CD4-positive, alpha-beta T cell (primary cell): Measurements from ENCODE around the gene DOHH. TPM values are rescaled to one million over a fixed set of nuclear protein-coding genes. Genes with fewer than 3 reads are reported as not detected.

Experiments used
- ATAC-seq: fragments of 200-7000 bp; cut with Tn5 transposase; one replicate; pipeline ENCODE4 v1.10.0; 2022; ENCODE audit warnings: mild to moderate bottlenecking; ENCODE audit not compliant: poor library complexity
- CTCF ChIA-PET: fragments of 350-600 bp; sonication (Branson Sonifier 250); formaldehyde crosslinking; loops from one replicate; lab custom pipeline; 2021; ENCODE audit warnings: antibody characterized with exemption, inconsistent platforms; lab: Charles Lee
- POLR2A ChIA-PET: fragments of 350-600 bp; sonication (Branson Sonifier 250); formaldehyde crosslinking; loops from one replicate; lab custom pipeline; 2021; ENCODE audit warnings: antibody characterized with exemption, inconsistent platforms; lab: Charles Lee
- DNase-seq, 14 experiments: peaks; one replicate each; pipeline ENCODE4 v3.0.0-alpha.2; 2013 to 2020; ENCODE audit warnings: mixed read lengths in 2 of 14
- H3K27ac ChIP-seq, 2 donors: one replicate each; pipeline versions ENCODE4 v1.5.1 to v1.7.0; 2013; ENCODE audit warnings: low read length in 2 of 2, low read depth in 1 of 2, mild to moderate bottlenecking in 1 of 2
- H3K27me3 ChIP-seq, 2 experiments: 1 replicate in 1 of 2; 2 replicates in 1 of 2; pipeline versions ENCODE4 v1.6.1 to v1.7.0; 2013; ENCODE audit warnings: low read length in 2 of 2, control low read depth in 1 of 2, mild to moderate bottlenecking in 1 of 2, moderate library complexity in 1 of 2; ENCODE audit not compliant: insufficient read depth in 2 of 2, control insufficient read depth in 1 of 2
- H3K36me3 ChIP-seq: one replicate; pipeline ENCODE4 v1.6.1; 2013; ENCODE audit warnings: low read length, control low read depth; ENCODE audit not compliant: insufficient read depth
- H3K4me1 ChIP-seq: one replicate; pipeline ENCODE4 v1.6.1; 2013; ENCODE audit warnings: low read length, control low read depth; ENCODE audit not compliant: insufficient read depth
- H3K4me3 ChIP-seq: one replicate; pipeline ENCODE4 v1.5.1; 2013; ENCODE audit warnings: mild to moderate bottlenecking, low read length, moderate library complexity
- H3K9me3 ChIP-seq, 2 experiments: 1 replicate in 1 of 2; 2 replicates in 1 of 2; pipeline versions ENCODE4 v1.6.1 to v1.7.0; 2013; ENCODE audit warnings: low read length in 2 of 2, mild to moderate bottlenecking in 2 of 2, control low read depth in 1 of 2, moderate library complexity in 1 of 2; ENCODE audit not compliant: control insufficient read depth in 1 of 2, insufficient read depth in 1 of 2
- H3K27ac Mint-ChIP-seq: one replicate; pipeline ENCODE4 v1.8.0; 2020; ENCODE audit warnings: mixed read lengths
- H3K27me3 Mint-ChIP-seq: one replicate; pipeline ENCODE4 v1.8.0; 2021; ENCODE audit warnings: mixed read lengths
- H3K36me3 Mint-ChIP-seq: one replicate; pipeline ENCODE4 v1.8.0; 2021; ENCODE audit warnings: low read depth, mixed read lengths
- H3K4me1 Mint-ChIP-seq: one replicate; pipeline ENCODE4 v1.8.0; 2021; ENCODE audit warnings: low read depth, mixed read lengths
- H3K4me3 Mint-ChIP-seq: one replicate; pipeline ENCODE4 v1.8.0; 2020; ENCODE audit warnings: mild to moderate bottlenecking, mixed read lengths
- H3K9me3 Mint-ChIP-seq: one replicate; pipeline ENCODE4 v1.8.0; 2020; ENCODE audit warnings: mixed read lengths
- CTCF ChIP-seq: fragments of 200-600 bp; IDR thresholded peaks from one replicate; pipeline ENCODE4 v1.8.0; 2022; ENCODE audit warnings: antibody characterized with exemption, mild to moderate bottlenecking
- intact Hi-C, 2 experiments: fragments of 100-400 bp; cut with DNase I in 1 of 2; cut with micrococcal nuclease in 1 of 2; formaldehyde crosslinking; loops; one replicate each; pipeline versions ENCODE4 v1.15.1 to v1.9.0; 2023 to 2025; cut with DNase I, micrococcal nuclease
- total RNA-seq, 174 experiments: library from RNA in 2 of 174; stranded (reverse) in 2 of 174; gene quantifications; one replicate each; pipeline ENCODE4 v1.2.3 and lab custom pipeline; 2021 to 2026

DOHH gene
- total RNA-seq, 2 experiments from 2014 or later = 3.9 to 4.7 TPM

GRCh38 chr19:3444695-3445234 lies 55.7 kb downstream of the DOHH start:
- Mint-ChIP-seq H3K9me3 (no peaks in the 10 kb centered on the region), H3K4me3 (no peak overlapping the region), H3K27me3 (no peaks in the 10 kb centered on the region), H3K27ac (no peak overlapping the region), H3K36me3 (peaks cover 10% of the 10 kb centered on the region), H3K4me1 (peaks cover 4% of the 10 kb centered on the region)
- ChIA-PET CTCF (no interaction called here), POLR2A (interaction anchor here (0.9 kb wide), 1 partner anchor 10 kb away, joined by 3 read pairs; no protein-coding TSS in a partner anchor)
- DNase-seq (no peak), ATAC-seq (no peak)
- Histone ChIP-seq H3K4me1 (peaks cover 4% of the 10 kb centered on the region), H3K27ac (no peak overlapping the region), H3K9me3 (no peaks in the 10 kb centered on the region), H3K4me3 (no peak overlapping the region), H3K36me3 (peaks cover 27% of the 10 kb centered on the region), H3K27me3 (no peaks in the 10 kb centered on the region)
- intact Hi-C loops = no loop called here
- no peak for TF ChIP-seq CTCF

- ChIA-PET CTCF (no interaction called here), POLR2A (interaction anchor here (0.9 to 1.2 kb wide), 2 partner anchors 9 to 56 kb away, joined by 3 read pairs; partner anchors contain the start of gene DOHH)
- H3K36me3 Mint-ChIP-seq = peaks cover 10% of the 10 kb centered on the region
- no peak for TF ChIP-seq CTCF
- H3K4me3 Mint-ChIP-seq = no peak overlapping the region
- H3K27ac ChIP-seq = no peak overlapping the region
- H3K4me1 Mint-ChIP-seq = peaks cover 5% of the 10 kb centered on the region
- peaks cover 24% of the 10 kb centered on the region for H3K36me3 ChIP-seq
- no peak for ATAC-seq
- H3K27me3 Mint-ChIP-seq = no peaks in the 10 kb centered on the region
- H3K27me3 ChIP-seq = no peaks in the 10 kb centered on the region
- DNase-seq = no peak
- intact Hi-C loops = no loop called here
- peaks cover 4% of the 10 kb centered on the region for H3K4me1 ChIP-seq
- H3K4me3 ChIP-seq = no peak overlapping the region
- H3K9me3 ChIP-seq = no peaks in the 10 kb centered on the region
- no peak overlapping the region for H3K27ac Mint-ChIP-seq
- no peaks in the 10 kb centered on the region for H3K9me3 Mint-ChIP-seq
Measured at GRCh38 chr19:3443840-3444694, 56.4 kb downstream of the DOHH start.

- Histone ChIP-seq H3K27ac (no peak overlapping the region), H3K36me3 (peaks cover 17% of the 10 kb centered on the region), H3K9me3 (no peaks in the 10 kb centered on the region), H3K4me1 (peaks cover 4% of the 10 kb centered on the region), H3K27me3 (no peaks in the 10 kb centered on the region), H3K4me3 (no peak overlapping the region)
- Mint-ChIP-seq H3K9me3 (no peaks in the 10 kb centered on the region), H3K27ac (no peak overlapping the region), H3K36me3 (peaks cover 14% of the 10 kb centered on the region), H3K4me3 (no peak overlapping the region), H3K27me3 (no peaks in the 10 kb centered on the region), H3K4me1 (peaks cover 5% of the 10 kb centered on the region)
- POLR2A ChIA-PET = no interaction called here
- no peak for ATAC-seq
- TF ChIP-seq CTCF = no peak
- DNase-seq = no peak
- CTCF ChIA-PET = no interaction called here
- intact Hi-C loops = no loop called here
Measured at GRCh38 chr19:3442487-3443071, 57.9 kb downstream of the DOHH start.
